ENCODE results near the gene MLXIP. TPM values are rescaled to one million over a fixed set of nuclear protein-coding genes. Genes with fewer than 3 reads are reported as not detected.
"Not testable (repeated sequence)": the region's sequence is repeated elsewhere in the genome, so short reads cannot be mapped to it uniquely, and the experiment has no call there.

The MLXIP gene
- polyA plus RNA-seq, 1 donor from 2014 or later = 17.5 TPM

- H3K4me3 Mint-ChIP-seq = peak overlapping the region in 1 of 4 donors; percentile 41
- peaks cover 24% of the 10 kb centered on the region for H3K27me3 Mint-ChIP-seq
- no peaks in the 10 kb centered on the region for H3K36me3 Mint-ChIP-seq
- H3K9me3 Mint-ChIP-seq = no peaks in the 10 kb centered on the region
- no peak overlapping the region for H3K27ac Mint-ChIP-seq
- H3K4me1 Mint-ChIP-seq = peaks cover 0 to 10% (median 0%) of the 10 kb centered on the region in 3 donors
Measured at GRCh38 chr12:122167356-122167925, 88.9 kb downstream of the MLXIP start.

- Mint-ChIP-seq H3K4me3 (no peak overlapping the region), H3K36me3 (no peaks in the 10 kb centered on the region), H3K9me3 (no peaks in the 10 kb centered on the region), H3K27ac (no peak overlapping the region), H3K4me1 (peaks cover 0 to 10% (median 0%) of the 10 kb centered on the region in 3 donors), H3K27me3 (peaks cover 24% of the 10 kb centered on the region)
Measured at GRCh38 chr12:122168492-122168891, 89.9 kb downstream of the MLXIP start.

GRCh38 chr12:122171399-122171798, 92.8 kb downstream of the MLXIP start:
- no peaks in the 10 kb centered on the region for H3K9me3 Mint-ChIP-seq
- H3K27ac Mint-ChIP-seq = no peak overlapping the region
- no peak overlapping the region for H3K4me3 Mint-ChIP-seq
- H3K4me1 Mint-ChIP-seq = peaks cover 0 to 10% (median 0%) of the 10 kb centered on the region in 3 donors
- H3K27me3 Mint-ChIP-seq = peaks cover 20% of the 10 kb centered on the region
- no peaks in the 10 kb centered on the region for H3K36me3 Mint-ChIP-seq

- Mint-ChIP-seq H3K9me3 (no peaks in the 10 kb centered on the region), H3K4me1 (peaks cover 0 to under 1% (median 0%) of the 10 kb centered on the region in 3 donors), H3K27me3 (peaks cover 12% of the 10 kb centered on the region), H3K36me3 (no peaks in the 10 kb centered on the region), H3K4me3 (no peak overlapping the region), H3K27ac (no peak overlapping the region)
Measured at GRCh38 chr12:122172262-122172939, 93.8 kb downstream of the MLXIP start.

GRCh38 chr12:122174155-122174845, 95.7 kb downstream of the MLXIP start, which contains the start of gene IL31:
TSS of gene IL31 (minus strand) at chr12:122174221. CDS start at chr12:122174172, 49 bp downstream.
- H3K4me3 Mint-ChIP-seq = no peak within 1 kb of the TSS
- peaks cover 7% of the 10 kb centered on the region for H3K27me3 Mint-ChIP-seq
- no peak within 1 kb of the TSS for H3K27ac Mint-ChIP-seq
- H3K36me3 Mint-ChIP-seq = peaks cover 2% of the 10 kb centered on the region
- no peaks in the 10 kb centered on the region for H3K9me3 Mint-ChIP-seq
- H3K4me1 Mint-ChIP-seq = no peaks in the 10 kb centered on the region

GRCh38 chr12:122176473-122176872, 97.9 kb downstream of the MLXIP start:
- H3K4me1 Mint-ChIP-seq, H3K27ac Mint-ChIP-seq, H3K4me3 Mint-ChIP-seq, H3K36me3 Mint-ChIP-seq, H3K9me3 Mint-ChIP-seq: not testable (repeated sequence)
- peaks cover 12% of the 10 kb centered on the region for H3K27me3 Mint-ChIP-seq

GRCh38 chr12:122182887-122183587, 104.5 kb downstream of the MLXIP start, which contains the start of gene LRRC43:
TSS of gene LRRC43 (plus strand) at chr12:122183123. CDS start at chr12:122183145, 22 bp downstream.
- H3K4me1 Mint-ChIP-seq = peaks cover 11 to 20% (median 13%) of the 10 kb centered on the region in 3 donors
- peak within 1 kb of the TSS; percentile 70 to 92 (median 84) for H3K4me3 Mint-ChIP-seq
- peaks cover 2% of the 10 kb centered on the region for H3K36me3 Mint-ChIP-seq
- H3K27ac Mint-ChIP-seq = no peak within 1 kb of the TSS
- no peaks in the 10 kb centered on the region for H3K9me3 Mint-ChIP-seq
- H3K27me3 Mint-ChIP-seq = peaks cover 17% of the 10 kb centered on the region

GRCh38 chr12:122183588-122183940, 105.0 kb downstream of the MLXIP start:
- peaks cover 11 to 20% (median 13%) of the 10 kb centered on the region in 3 donors for H3K4me1 Mint-ChIP-seq
- H3K27ac Mint-ChIP-seq = no peak overlapping the region
- peaks cover 17% of the 10 kb centered on the region for H3K27me3 Mint-ChIP-seq
- H3K4me3 Mint-ChIP-seq = peak overlapping the region in 2 of 4 donors; percentile 81 to 87
- H3K36me3 Mint-ChIP-seq = no peaks in the 10 kb centered on the region
- no peaks in the 10 kb centered on the region for H3K9me3 Mint-ChIP-seq

GRCh38 chr12:122184517-122184916, 106.0 kb downstream of the MLXIP start:
- peak overlapping the region; percentile 50 to 87 (median 70) for H3K4me3 Mint-ChIP-seq
- H3K27me3 Mint-ChIP-seq = peaks cover 14% of the 10 kb centered on the region
- peak overlapping the region in 1 of 3 donors; percentile 96 for H3K27ac Mint-ChIP-seq
- H3K4me1 Mint-ChIP-seq = peaks cover 11 to 20% (median 13%) of the 10 kb centered on the region in 3 donors
- no peaks in the 10 kb centered on the region for H3K36me3 Mint-ChIP-seq
- no peaks in the 10 kb centered on the region for H3K9me3 Mint-ChIP-seq

- Mint-ChIP-seq H3K4me1 (peaks cover 11 to 16% (median 13%) of the 10 kb centered on the region in 3 donors), H3K4me3 (peak overlapping the region in 3 of 4 donors; percentile 3 to 63 (median 50)), H3K36me3 (no peaks in the 10 kb centered on the region), H3K9me3 (no peaks in the 10 kb centered on the region), H3K27ac (peak overlapping the region in 1 of 3 donors; percentile 96), H3K27me3 (peaks cover 14% of the 10 kb centered on the region)
Measured at GRCh38 chr12:122185079-122185478, 106.5 kb downstream of the MLXIP start.

- Mint-ChIP-seq H3K9me3 (no peaks in the 10 kb centered on the region), H3K4me3 (peak overlapping the region in 1 of 4 donors; percentile 50), H3K27me3 (peaks cover 9% of the 10 kb centered on the region), H3K27ac (peak overlapping the region in 1 of 3 donors; percentile 96), H3K4me1 (peaks cover 11 to 15% (median 13%) of the 10 kb centered on the region in 3 donors), H3K36me3 (no peaks in the 10 kb centered on the region)
Measured at GRCh38 chr12:122185494-122186082, 107.0 kb downstream of the MLXIP start.

GRCh38 chr12:122187466-122187865, 108.9 kb downstream of the MLXIP start:
- Mint-ChIP-seq H3K36me3 (no peaks in the 10 kb centered on the region), H3K27me3 (peaks cover 16% of the 10 kb centered on the region), H3K4me3 (no peak overlapping the region), H3K4me1 (peaks cover 11 to 15% (median 13%) of the 10 kb centered on the region in 3 donors), H3K9me3 (no peaks in the 10 kb centered on the region), H3K27ac (no peak overlapping the region)

- Mint-ChIP-seq H3K4me1 (peaks cover 0 to 2% (median 1%) of the 10 kb centered on the region in 3 donors), H3K9me3 (peaks cover under 1 to 3% (median 3%) of the 10 kb centered on the region in 3 donors), H3K27me3 (peaks cover 14% of the 10 kb centered on the region), H3K4me3 (no peak overlapping the region), H3K36me3 (no peaks in the 10 kb centered on the region), H3K27ac (no peak overlapping the region)
Measured at GRCh38 chr12:122189626-122190475, 111.3 kb downstream of the MLXIP start.
